Measurements from ENCODE around the gene UNK.

DNA sequence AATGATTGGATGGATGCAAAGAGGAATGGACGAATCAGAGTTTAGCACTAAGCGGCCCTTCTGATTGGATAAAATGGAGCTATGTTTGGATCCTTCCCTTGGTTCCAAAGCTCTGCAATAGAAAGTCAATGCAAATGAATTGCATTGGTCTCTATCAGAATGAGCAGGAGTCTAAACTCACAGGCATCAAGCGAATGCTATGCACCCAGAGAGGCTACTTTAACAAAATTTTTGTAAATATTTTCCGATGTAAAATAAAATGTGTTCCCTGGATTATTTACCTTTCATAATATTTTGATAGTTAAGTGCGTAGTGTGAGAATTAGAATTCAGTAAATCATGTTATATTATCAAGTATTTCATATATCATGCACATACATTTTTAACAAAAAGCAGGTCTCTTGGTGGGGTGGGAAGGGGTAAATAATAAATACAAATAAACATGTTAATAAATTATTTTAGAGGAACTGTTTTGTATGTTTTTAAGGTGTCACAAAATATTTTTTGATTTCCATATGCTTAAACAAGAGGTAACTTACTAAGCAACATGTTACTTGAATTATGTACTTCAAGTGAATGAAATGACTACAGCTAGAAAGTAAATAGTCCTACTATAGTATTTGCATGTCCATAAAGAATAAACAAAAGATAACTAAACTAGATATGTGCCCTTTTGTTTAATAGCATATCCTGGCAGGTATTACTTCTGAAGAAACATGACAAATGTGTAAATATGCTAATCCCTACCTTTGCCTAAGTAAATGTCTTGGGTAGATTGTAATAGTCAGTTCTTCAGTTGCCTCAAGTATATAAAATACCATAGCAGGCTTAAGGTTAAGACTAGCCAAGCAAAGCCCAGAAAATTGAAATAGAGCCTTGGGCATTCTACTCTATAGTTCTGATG is 4.4 kb upstream of the UNK start:
- TF ChIP-seq POLR2AphosphoS5 (IDR thresholded peaks at IDR 0.05; ENCODE audit: low read depth, low read length) (no peak), POLR2A (IDR thresholded peaks at IDR 0.05; ENCODE audit: low read depth, low read length) (no peak)

Data from GM12892 (cell line).